ENCODE results near the gene LRP4. TPM values are rescaled to one million over a fixed set of nuclear protein-coding genes. Genes with fewer than 3 reads are reported as not detected.

Gene LRP4, protein sequence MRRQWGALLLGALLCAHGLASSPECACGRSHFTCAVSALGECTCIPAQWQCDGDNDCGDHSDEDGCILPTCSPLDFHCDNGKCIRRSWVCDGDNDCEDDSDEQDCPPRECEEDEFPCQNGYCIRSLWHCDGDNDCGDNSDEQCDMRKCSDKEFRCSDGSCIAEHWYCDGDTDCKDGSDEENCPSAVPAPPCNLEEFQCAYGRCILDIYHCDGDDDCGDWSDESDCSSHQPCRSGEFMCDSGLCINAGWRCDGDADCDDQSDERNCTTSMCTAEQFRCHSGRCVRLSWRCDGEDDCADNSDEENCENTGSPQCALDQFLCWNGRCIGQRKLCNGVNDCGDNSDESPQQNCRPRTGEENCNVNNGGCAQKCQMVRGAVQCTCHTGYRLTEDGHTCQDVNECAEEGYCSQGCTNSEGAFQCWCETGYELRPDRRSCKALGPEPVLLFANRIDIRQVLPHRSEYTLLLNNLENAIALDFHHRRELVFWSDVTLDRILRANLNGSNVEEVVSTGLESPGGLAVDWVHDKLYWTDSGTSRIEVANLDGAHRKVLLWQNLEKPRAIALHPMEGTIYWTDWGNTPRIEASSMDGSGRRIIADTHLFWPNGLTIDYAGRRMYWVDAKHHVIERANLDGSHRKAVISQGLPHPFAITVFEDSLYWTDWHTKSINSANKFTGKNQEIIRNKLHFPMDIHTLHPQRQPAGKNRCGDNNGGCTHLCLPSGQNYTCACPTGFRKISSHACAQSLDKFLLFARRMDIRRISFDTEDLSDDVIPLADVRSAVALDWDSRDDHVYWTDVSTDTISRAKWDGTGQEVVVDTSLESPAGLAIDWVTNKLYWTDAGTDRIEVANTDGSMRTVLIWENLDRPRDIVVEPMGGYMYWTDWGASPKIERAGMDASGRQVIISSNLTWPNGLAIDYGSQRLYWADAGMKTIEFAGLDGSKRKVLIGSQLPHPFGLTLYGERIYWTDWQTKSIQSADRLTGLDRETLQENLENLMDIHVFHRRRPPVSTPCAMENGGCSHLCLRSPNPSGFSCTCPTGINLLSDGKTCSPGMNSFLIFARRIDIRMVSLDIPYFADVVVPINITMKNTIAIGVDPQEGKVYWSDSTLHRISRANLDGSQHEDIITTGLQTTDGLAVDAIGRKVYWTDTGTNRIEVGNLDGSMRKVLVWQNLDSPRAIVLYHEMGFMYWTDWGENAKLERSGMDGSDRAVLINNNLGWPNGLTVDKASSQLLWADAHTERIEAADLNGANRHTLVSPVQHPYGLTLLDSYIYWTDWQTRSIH (N-terminal part only)
- polyA plus RNA-seq = 0.18 TPM in 1 of 2 replicates, not detected in the other
- polyA minus RNA-seq = 0.24 and 0.46 TPM in 2 replicates

DNA sequence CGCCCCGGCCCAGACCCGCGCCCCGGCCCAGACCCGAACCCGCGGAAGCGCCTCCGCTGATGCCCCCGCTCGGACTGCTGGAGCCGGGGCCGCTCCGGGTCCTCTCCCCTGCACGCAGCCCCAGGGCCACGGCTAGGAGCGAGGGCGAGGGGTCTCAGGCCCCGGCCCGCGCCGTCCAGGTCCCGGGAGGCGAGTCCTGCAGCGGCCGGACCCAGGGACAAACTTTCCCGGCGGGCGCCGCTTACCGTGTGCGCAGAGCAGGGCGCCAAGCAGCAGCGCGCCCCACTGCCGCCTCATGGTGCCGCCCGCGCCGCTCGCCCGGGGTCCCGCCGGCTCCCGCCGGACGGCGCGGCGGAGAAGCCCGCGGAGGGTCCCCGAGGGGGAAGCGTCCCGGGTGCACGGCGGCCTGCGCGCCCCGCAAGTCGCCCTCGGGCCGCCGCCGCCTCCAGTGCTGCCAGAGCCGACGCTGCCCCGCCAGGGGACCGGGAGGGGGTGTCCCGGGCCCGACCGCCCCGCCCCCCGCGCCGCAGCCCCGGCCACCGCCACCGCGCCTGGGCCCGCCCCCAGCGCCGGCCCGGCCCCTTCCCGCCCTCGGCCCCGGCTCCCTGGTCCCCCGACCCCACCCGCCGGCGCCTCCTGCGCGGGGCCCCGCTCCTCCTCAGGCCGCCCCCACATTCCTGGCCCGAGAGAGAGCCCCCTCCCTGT, at the start of gene LRP4:
Gene LRP4, minus strand, starts transcription at position 468 of the 705 bp plus-strand sequence. Its CDS starts 171 bp downstream, at position 297.
- Histone ChIP-seq H3F3A (ENCODE audit: insufficient read depth, low read length, poor library complexity, severe bottlenecking) (no peaks in the 10 kb centered on the region), H3K9me2 (ENCODE audit: insufficient read depth, low read length) (no peaks in the 10 kb centered on the region), H3K9me3 (ENCODE audit: low read length) (no peaks in the 10 kb centered on the region), H3K79me2 (replicated peaks; ENCODE audit: insufficient read depth, low read length) (no peaks in the 10 kb centered on the region), H2AFZ (ENCODE audit: low read depth, low read length) (no peak within 1 kb of the TSS), H3K9ac (ENCODE audit: low read length) (peak within 1 kb of the TSS; percentile 28), H3K27ac (ENCODE audit: low read length) (no peak within 1 kb of the TSS), H3K4me2 (ENCODE audit: low read length) (no peak within 1 kb of the TSS), H4K20me1 (ENCODE audit: insufficient read depth) (no peaks in the 10 kb centered on the region), H3K27me3 (ENCODE audit: insufficient read depth, low read depth, low read length) (peaks cover 37% of the 10 kb centered on the region), H3K36me3 (ENCODE audit: insufficient read depth, low read length) (no peaks in the 10 kb centered on the region), H3K4me3 (ENCODE audit: low read length) (peak within 1 kb of the TSS; percentile 61)
- peak; percentile 76 for TF ChIP-seq EZH2 (IDR thresholded peaks at IDR 0.05; ENCODE audit: borderline replicate concordance, insufficient read depth, low read length, poor library complexity, severe bottlenecking)
- TF ChIP-seq, protein P1, sequence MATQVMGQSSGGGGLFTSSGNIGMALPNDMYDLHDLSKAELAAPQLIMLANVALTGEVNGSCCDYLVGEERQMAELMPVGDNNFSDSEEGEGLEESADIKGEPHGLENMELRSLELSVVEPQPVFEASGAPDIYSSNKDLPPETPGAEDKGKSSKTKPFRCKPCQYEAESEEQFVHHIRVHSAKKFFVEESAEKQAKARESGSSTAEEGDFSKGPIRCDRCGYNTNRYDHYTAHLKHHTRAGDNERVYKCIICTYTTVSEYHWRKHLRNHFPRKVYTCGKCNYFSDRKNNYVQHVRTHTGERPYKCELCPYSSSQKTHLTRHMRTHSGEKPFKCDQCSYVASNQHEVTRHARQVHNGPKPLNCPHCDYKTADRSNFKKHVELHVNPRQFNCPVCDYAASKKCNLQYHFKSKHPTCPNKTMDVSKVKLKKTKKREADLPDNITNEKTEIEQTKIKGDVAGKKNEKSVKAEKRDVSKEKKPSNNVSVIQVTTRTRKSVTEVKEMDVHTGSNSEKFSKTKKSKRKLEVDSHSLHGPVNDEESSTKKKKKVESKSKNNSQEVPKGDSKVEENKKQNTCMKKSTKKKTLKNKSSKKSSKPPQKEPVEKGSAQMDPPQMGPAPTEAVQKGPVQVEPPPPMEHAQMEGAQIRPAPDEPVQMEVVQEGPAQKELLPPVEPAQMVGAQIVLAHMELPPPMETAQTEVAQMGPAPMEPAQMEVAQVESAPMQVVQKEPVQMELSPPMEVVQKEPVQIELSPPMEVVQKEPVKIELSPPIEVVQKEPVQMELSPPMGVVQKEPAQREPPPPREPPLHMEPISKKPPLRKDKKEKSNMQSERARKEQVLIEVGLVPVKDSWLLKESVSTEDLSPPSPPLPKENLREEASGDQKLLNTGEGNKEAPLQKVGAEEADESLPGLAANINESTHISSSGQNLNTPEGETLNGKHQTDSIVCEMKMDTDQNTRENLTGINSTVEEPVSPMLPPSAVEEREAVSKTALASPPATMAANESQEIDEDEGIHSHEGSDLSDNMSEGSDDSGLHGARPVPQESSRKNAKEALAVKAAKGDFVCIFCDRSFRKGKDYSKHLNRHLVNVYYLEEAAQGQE (IDR thresholded peaks at IDR 0.05; ENCODE audit: borderline replicate concordance) = no peak

DNA sequence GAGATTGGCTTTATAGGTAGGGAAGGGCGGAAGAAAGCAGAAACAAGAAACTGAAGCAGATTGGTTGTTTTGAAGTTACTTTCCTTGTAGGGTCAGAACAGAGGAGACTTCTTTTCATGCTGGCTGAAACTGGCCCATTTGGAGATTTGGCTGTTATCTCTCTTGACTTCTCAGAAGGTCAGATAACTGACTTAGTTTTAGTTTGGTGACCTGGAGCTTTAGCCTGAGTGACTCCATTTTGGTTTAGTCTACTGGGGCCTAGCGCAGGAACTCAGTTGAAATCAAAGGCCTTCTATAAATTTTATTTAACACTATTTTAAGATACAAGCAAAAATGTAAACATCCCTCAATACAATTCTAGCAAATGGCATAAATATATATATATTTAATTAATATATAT, 49.6 kb upstream of the LRP4 start:
- Histone ChIP-seq H3K9me3 (ENCODE audit: low read length) (no peaks in the 10 kb centered on the region), H3K4me2 (ENCODE audit: low read length) (no peak overlapping the region), H3K9ac (ENCODE audit: low read length) (no peak overlapping the region), H3F3A (ENCODE audit: insufficient read depth, low read length, poor library complexity, severe bottlenecking) (no peaks in the 10 kb centered on the region), H4K20me1 (ENCODE audit: insufficient read depth) (no peaks in the 10 kb centered on the region), H3K27me3 (ENCODE audit: insufficient read depth, low read depth, low read length) (no peaks in the 10 kb centered on the region), H3K9me2 (ENCODE audit: insufficient read depth, low read length) (no peaks in the 10 kb centered on the region), H3K4me3 (ENCODE audit: low read length) (no peak overlapping the region), H3K79me2 (replicated peaks; ENCODE audit: insufficient read depth, low read length) (no peaks in the 10 kb centered on the region), H3K36me3 (ENCODE audit: insufficient read depth, low read length) (no peaks in the 10 kb centered on the region), H3K27ac (ENCODE audit: low read length) (no peak overlapping the region), H2AFZ (ENCODE audit: low read depth, low read length) (no peak overlapping the region)
- no peak for TF ChIP-seq TAF1 (IDR thresholded peaks at IDR 0.05; ENCODE audit: low read depth)
- TF ChIP-seq RAD21 (conservative IDR thresholded peaks at IDR 0.05) = no peak
- TF ChIP-seq, protein P1 (IDR thresholded peaks at IDR 0.05; ENCODE audit: borderline replicate concordance) = no peak
- TF ChIP-seq, protein P2, sequence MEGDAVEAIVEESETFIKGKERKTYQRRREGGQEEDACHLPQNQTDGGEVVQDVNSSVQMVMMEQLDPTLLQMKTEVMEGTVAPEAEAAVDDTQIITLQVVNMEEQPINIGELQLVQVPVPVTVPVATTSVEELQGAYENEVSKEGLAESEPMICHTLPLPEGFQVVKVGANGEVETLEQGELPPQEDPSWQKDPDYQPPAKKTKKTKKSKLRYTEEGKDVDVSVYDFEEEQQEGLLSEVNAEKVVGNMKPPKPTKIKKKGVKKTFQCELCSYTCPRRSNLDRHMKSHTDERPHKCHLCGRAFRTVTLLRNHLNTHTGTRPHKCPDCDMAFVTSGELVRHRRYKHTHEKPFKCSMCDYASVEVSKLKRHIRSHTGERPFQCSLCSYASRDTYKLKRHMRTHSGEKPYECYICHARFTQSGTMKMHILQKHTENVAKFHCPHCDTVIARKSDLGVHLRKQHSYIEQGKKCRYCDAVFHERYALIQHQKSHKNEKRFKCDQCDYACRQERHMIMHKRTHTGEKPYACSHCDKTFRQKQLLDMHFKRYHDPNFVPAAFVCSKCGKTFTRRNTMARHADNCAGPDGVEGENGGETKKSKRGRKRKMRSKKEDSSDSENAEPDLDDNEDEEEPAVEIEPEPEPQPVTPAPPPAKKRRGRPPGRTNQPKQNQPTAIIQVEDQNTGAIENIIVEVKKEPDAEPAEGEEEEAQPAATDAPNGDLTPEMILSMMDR (IDR thresholded peaks at IDR 0.05; ENCODE audit: poor library complexity, severe bottlenecking) = no peak
- TF ChIP-seq EZH2 (IDR thresholded peaks at IDR 0.05; ENCODE audit: borderline replicate concordance, insufficient read depth, low read length, poor library complexity, severe bottlenecking) = no peak
- TF ChIP-seq EP300 (conservative IDR thresholded peaks at IDR 0.05; ENCODE audit: poor library complexity, severe bottlenecking) = no peak
- no peak for TF ChIP-seq MXI1 (conservative IDR thresholded peaks at IDR 0.05; ENCODE audit: poor library complexity, severe bottlenecking)
- TF ChIP-seq SMC3 (conservative IDR thresholded peaks at IDR 0.05; ENCODE audit: poor library complexity) = no peak
- no peak for TF ChIP-seq POLR2AphosphoS5 (IDR thresholded peaks at IDR 0.05)
